Ovary (tissue), 9 donors: ENCODE measurements around the gene LSAMP. TPM values are rescaled to one million over a fixed set of nuclear protein-coding genes. Genes with fewer than 3 reads are reported as not detected.

Source experiments
- DNase-seq, 5 donors: peaks; one replicate each; pipeline ENCODE4 v3.0.0-alpha.2; 2019 to 2020
- H3K27ac ChIP-seq, 2 donors: fragments of 200-600 bp; one replicate each; pipeline versions ENCODE4 v1.5.1 to v1.8.0; 2019 to 2022
- H3K27me3 ChIP-seq: fragments of 200-600 bp; one replicate; pipeline ENCODE4 v1.8.0; 2022
- H3K36me3 ChIP-seq: fragments of 200-600 bp; sonication (generic); one replicate; pipeline ENCODE4 v1.5.1; 2019
- H3K4me1 ChIP-seq: one replicate; pipeline ENCODE4 v1.8.1; 2013; ENCODE audit warnings: mild to moderate bottlenecking, moderate library complexity; ENCODE audit not compliant: insufficient read depth
- H3K4me3 ChIP-seq: fragments of 200-600 bp; sonication (generic); one replicate; pipeline ENCODE4 v1.5.1; 2017
- H3K9me3 ChIP-seq, 2 donors: fragments of 200-600 bp in 1 of 2; sonication (generic) in 1 of 2; one replicate each; pipeline versions ENCODE4 v1.5.1 to v1.8.1; 2013 to 2019; ENCODE audit warnings: mild to moderate bottlenecking in 1 of 2, moderate library complexity in 1 of 2
- CTCF ChIP-seq, 3 donors: fragments of 450-650 bp in 2 of 3; fragments of 200-600 bp in 1 of 3; IDR thresholded peaks; one replicate each; pipeline versions ENCODE4 v1.5.1 to v1.8.0; 2016 to 2022; ENCODE audit warnings: antibody characterized with exemption in 3 of 3, mild to moderate bottlenecking in 1 of 3
- EP300 ChIP-seq: sonication (generic); formaldehyde crosslinking; IDR thresholded peaks from one replicate; pipeline ENCODE4 v1.6.1; 2017; ENCODE audit warnings: antibody characterized with exemption
- POLR2A ChIP-seq: fragments of 450-650 bp; IDR thresholded peaks from one replicate; pipeline ENCODE4 v1.6.1; 2017; ENCODE audit warnings: antibody characterized with exemption, mild to moderate bottlenecking, moderate library complexity
- WGBS, 3 donors: extraction: QIAGEN DNeasy Blood & Tissue Kit in 1 of 3; methylation state at CpG; one replicate each; pipeline versions ENCODE4 v1.1.5 to v1.1.7; 2013 to 2017; 5-methylcytosine and 5-hydroxymethylcytosine counted together
- intact Hi-C, 4 donors: fragments of 100-400 bp; cut with DNase I; formaldehyde crosslinking; loops; one replicate each; pipeline versions ENCODE4 v1.11.0 to v1.15.1; 2022 to 2023
- polyA plus RNA-seq, 2 donors: library from polyadenylated mRNA; stranded (reverse); fragments of 200-250 nt in 1 of 2; fragments of 350-450 nt in 1 of 2; fragmentation: Illumina TruSeq in 1 of 2; extraction: RNeasy Lipid Tissue Mini Kit (QIAGEN cat#74804) in 1 of 2; gene quantifications; one replicate each; pipeline ENCODE4 v1.2.3, GENCODE V29; 2013 to 2014
- total RNA-seq, 7 donors: library from RNA; depleted of rRNA in 2 of 7; stranded (reverse); fragments of >200 nt in 2 of 7; fragmentation: NEBNext Ultra II Directional in 3 of 7; extraction: Animal tissue kit (Norgen Biotek cat#: 25700) in 3 of 7; gene quantifications; one replicate each; pipeline versions ENCODE4 v1.1.0 to v1.2.4, GENCODE V29; 2016 to 2023
- donor health status: DM: no; HTN: no; CAD: no; lungs with moderate emphysema.
- donor health status: DM: no; HTN: no; CAD: no.
- donor health status: Bipolar disorder and iron deficiency.
- donor health status: DM: yes; HTN: yes; CAD: no.
- donor health status: DM: no; HTN: no; CAD: no.
- donor health status: DM: yes; HTN: yes; CAD: no.

LSAMP gene
- total and polyA plus RNA-seq, 9 donors = 1.1 to 13.0 (median 5.4) TPM

DNA sequence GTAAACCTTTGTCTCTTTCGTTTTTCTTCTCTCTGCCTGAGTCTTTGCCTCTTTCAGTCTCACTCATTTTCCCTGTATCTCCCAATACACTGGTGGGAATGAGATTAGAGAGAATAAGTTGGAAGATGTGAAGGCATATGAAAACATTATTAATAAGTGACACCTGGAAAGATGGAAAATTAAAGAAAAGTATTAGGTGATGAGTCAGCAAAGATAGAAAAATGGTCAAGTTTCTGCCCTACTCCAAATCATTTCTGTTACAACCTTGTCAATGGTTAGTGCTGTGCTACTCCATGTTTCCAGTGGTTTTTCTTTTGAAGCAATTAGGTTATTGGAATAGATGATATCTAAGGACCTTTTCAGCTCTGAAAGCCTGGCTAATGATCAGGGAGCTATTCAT lies 252.8 kb downstream of the LSAMP start:
- H3K4me1 ChIP-seq = no peaks in the 10 kb centered on the region
- no peak overlapping the region for H3K27ac ChIP-seq
- TF ChIP-seq CTCF (IDR thresholded peaks at IDR 0.05) (no peak), POLR2A (no peak), EP300 (no peak)
- WGBS, 3 donors = 76 to 85% (median 83%) methylated on average over 1 of the region's 1 CpG
- H3K27me3 ChIP-seq = no peaks in the 10 kb centered on the region
- no peak for DNase-seq
- no peak overlapping the region for H3K4me3 ChIP-seq
- no peaks in the 10 kb centered on the region for H3K36me3 ChIP-seq
- H3K9me3 ChIP-seq = no peaks in the 10 kb centered on the region
- intact Hi-C loops = no loop called here

DNA sequence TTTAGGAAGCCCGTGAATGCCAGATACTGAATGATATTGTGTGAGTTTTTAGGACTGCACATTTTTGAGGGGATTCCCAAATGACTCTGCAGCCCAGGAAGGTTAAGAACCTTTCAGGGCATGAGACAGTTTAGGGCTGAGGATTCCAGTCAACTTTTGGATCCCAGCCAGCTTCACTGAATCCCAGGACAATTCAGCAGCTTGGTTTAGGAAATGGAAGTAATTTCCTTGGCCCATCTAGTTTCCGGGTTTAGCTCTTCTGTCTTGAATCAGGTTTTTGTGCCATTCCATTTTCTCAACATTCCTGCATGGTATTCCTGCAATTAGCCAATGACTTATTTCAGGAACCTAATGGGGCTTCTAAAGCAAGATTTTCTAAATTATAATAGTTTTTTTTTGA lies 253.9 kb downstream of the LSAMP start:
- no peak overlapping the region for H3K27ac ChIP-seq
- H3K9me3 ChIP-seq = no peaks in the 10 kb centered on the region
- no peaks in the 10 kb centered on the region for H3K27me3 ChIP-seq
- intact Hi-C loops = no loop called here
- TF ChIP-seq EP300 = no peak
- no peak for TF ChIP-seq POLR2A
- TF ChIP-seq CTCF (IDR thresholded peaks at IDR 0.05) = no peak
- H3K36me3 ChIP-seq = no peaks in the 10 kb centered on the region
- no peak overlapping the region for H3K4me3 ChIP-seq
- no peak for DNase-seq
- H3K4me1 ChIP-seq = no peaks in the 10 kb centered on the region
- WGBS, 3 donors = 79 to 87% (median 82%) methylated on average over 2 of the region's 2 CpGs

- no peaks in the 10 kb centered on the region for H3K36me3 ChIP-seq
- H3K4me1 ChIP-seq = no peaks in the 10 kb centered on the region
- 78 to 81% (median 79%) methylated on average over 3 of the region's 3 CpGs for WGBS, 3 donors
- H3K9me3 ChIP-seq = no peaks in the 10 kb centered on the region
- no peaks in the 10 kb centered on the region for H3K27me3 ChIP-seq
- H3K27ac ChIP-seq = no peak overlapping the region
- H3K4me3 ChIP-seq = no peak overlapping the region
- TF ChIP-seq CTCF (IDR thresholded peaks at IDR 0.05) (no peak), POLR2A (no peak), EP300 (no peak)
- intact Hi-C loops = no loop called here
- DNase-seq = no peak
These were observed 255.2 kb downstream of the LSAMP start for GRCh38 chr3:116190095-116190494.

DNA sequence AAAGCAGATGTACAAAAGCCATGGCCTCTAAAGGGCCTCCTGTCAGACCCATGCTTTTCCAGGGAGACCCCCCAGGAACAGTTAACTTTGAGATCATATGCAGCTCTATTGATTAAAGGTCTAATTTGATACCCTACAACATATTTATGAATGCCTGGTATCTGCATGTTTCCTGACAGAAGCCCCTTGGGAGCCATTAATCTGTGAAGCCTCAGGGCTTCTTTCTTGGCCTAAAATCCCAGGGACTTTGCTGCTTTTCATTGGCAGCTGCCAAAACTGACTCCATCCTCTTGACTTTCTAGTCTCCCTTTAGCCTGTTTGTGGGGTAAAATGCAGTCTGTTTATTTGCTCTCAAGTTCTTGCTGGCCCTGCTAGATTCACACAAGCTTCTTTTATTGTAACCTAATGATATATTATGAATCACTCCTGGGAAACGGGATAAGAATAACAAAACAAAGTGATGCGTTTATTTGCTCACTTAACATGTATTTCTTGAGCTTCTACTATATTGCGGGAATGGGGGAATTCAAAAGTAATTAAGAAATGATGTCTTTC lies 257.0 kb downstream of the LSAMP start:
- no peak for TF ChIP-seq CTCF (IDR thresholded peaks at IDR 0.05)
- TF ChIP-seq EP300 = no peak
- 69 to 77% (median 72%) methylated on average over 3 of the region's 3 CpGs for WGBS, 3 donors

More for the DNA sequence above, 257.0 kb downstream of the LSAMP start:
- Histone ChIP-seq H3K4me1 (no peaks in the 10 kb centered on the region), H3K4me3 (no peak overlapping the region), H3K36me3 (no peaks in the 10 kb centered on the region), H3K27ac (no peak overlapping the region), H3K9me3 (no peaks in the 10 kb centered on the region), H3K27me3 (no peaks in the 10 kb centered on the region)
- intact Hi-C loops = no loop called here
- DNase-seq = no peak
